Chondrocyte (in vitro differentiated cells): ENCODE data around the gene RBPJ. TPM values are rescaled to one million over a fixed set of nuclear protein-coding genes. Genes with fewer than 3 reads are reported as not detected.

Experiments used
- DNase-seq: peaks from one replicate; pipeline ENCODE4 v3.0.0; 2021; ENCODE audit warnings: mixed read lengths, low spot score
- H3K27ac Mint-ChIP-seq: one replicate; pipeline ENCODE4 v1.8.0; 2021; ENCODE audit warnings: mild to moderate bottlenecking, moderate library complexity, mixed read lengths; ENCODE audit not compliant: unreplicated experiment
- H3K27me3 Mint-ChIP-seq: 2 replicates; pipeline ENCODE4 v1.8.0; 2021; ENCODE audit warnings: low read depth, mixed read lengths
- H3K36me3 Mint-ChIP-seq: 2 replicates; pipeline ENCODE4 v1.8.0; 2021; ENCODE audit warnings: low read depth, mixed read lengths
- H3K4me1 Mint-ChIP-seq: 2 replicates; pipeline ENCODE4 v1.8.0; 2021; ENCODE audit warnings: low read depth, mild to moderate bottlenecking, mixed read lengths
- H3K4me3 Mint-ChIP-seq: one replicate; pipeline ENCODE4 v1.8.0; 2021; ENCODE audit warnings: mild to moderate bottlenecking, moderate library complexity, mixed read lengths; ENCODE audit not compliant: unreplicated experiment
- H3K9me3 Mint-ChIP-seq: 2 replicates; pipeline ENCODE4 v1.8.0; 2021; ENCODE audit warnings: low read depth, mixed read lengths
- CTCF ChIP-seq: fragments of 200-600 bp; sonication (generic); IDR thresholded peaks from 2 replicates; pipeline ENCODE4 v1.5.0; 2021; ENCODE audit warnings: antibody characterized with exemption, mild to moderate bottlenecking, moderate library complexity
- total RNA-seq: library from RNA; stranded (reverse); gene quantifications from 3 replicates; pipeline ENCODE4 v1.2.1, GENCODE V29; 2021

Gene RBPJ
- total RNA-seq, 1 donor from 2014 or later = 58.5 TPM

- Mint-ChIP-seq H3K27me3 (no peaks in the 10 kb centered on the region), H3K4me1 (peaks cover 34% of the 10 kb centered on the region), H3K9me3 (no peaks in the 10 kb centered on the region), H3K4me3 (no peak overlapping the region), H3K27ac (peak overlapping the region; percentile 25), H3K36me3 (peaks cover 8% of the 10 kb centered on the region)
- no peak for TF ChIP-seq CTCF
- DNase-seq = no peak
Observed at GRCh38 chr4:26434030-26434639, 113.3 kb downstream of the RBPJ start.

GRCh38 chr4:26441102-26441501 is 120.3 kb downstream of the RBPJ start:
- Mint-ChIP-seq H3K9me3 (peaks cover 11% of the 10 kb centered on the region), H3K36me3 (peaks cover 9% of the 10 kb centered on the region), H3K27me3 (no peaks in the 10 kb centered on the region), H3K4me1 (peaks cover 13% of the 10 kb centered on the region), H3K4me3 (no peak overlapping the region), H3K27ac (peak overlapping the region; percentile 73)
- no peak for DNase-seq
- TF ChIP-seq CTCF = no peak

- TF ChIP-seq CTCF = no peak
- DNase-seq = no peak
- H3K27me3 Mint-ChIP-seq = no peaks in the 10 kb centered on the region
- peaks cover 13% of the 10 kb centered on the region for H3K4me1 Mint-ChIP-seq
- peaks cover 17% of the 10 kb centered on the region for H3K9me3 Mint-ChIP-seq
- H3K27ac Mint-ChIP-seq = no peak overlapping the region
- H3K4me3 Mint-ChIP-seq = no peak overlapping the region
- H3K36me3 Mint-ChIP-seq = peaks cover 9% of the 10 kb centered on the region
Observed at GRCh38 chr4:26441771-26442170, 121.0 kb downstream of the RBPJ start.

- H3K36me3 Mint-ChIP-seq = peaks cover 7% of the 10 kb centered on the region
- H3K4me1 Mint-ChIP-seq = no peaks in the 10 kb centered on the region
- TF ChIP-seq CTCF = no peak
- no peak overlapping the region for H3K27ac Mint-ChIP-seq
- H3K4me3 Mint-ChIP-seq = no peak overlapping the region
- DNase-seq = no peak
- peaks cover 17% of the 10 kb centered on the region for H3K9me3 Mint-ChIP-seq
- no peaks in the 10 kb centered on the region for H3K27me3 Mint-ChIP-seq
Observed at GRCh38 chr4:26447378-26447777, 126.6 kb downstream of the RBPJ start.

GRCh38 chr4:26450418-26450817 is 129.6 kb downstream of the RBPJ start:
- no peaks in the 10 kb centered on the region for H3K4me1 Mint-ChIP-seq
- H3K4me3 Mint-ChIP-seq = no peak overlapping the region
- DNase-seq = no peak
- H3K36me3 Mint-ChIP-seq = no peaks in the 10 kb centered on the region
- peaks cover 12% of the 10 kb centered on the region for H3K9me3 Mint-ChIP-seq
- no peak for TF ChIP-seq CTCF
- no peaks in the 10 kb centered on the region for H3K27me3 Mint-ChIP-seq
- H3K27ac Mint-ChIP-seq = no peak overlapping the region
